Liver (tissue), 9 donors: ENCODE measurements around the gene VGLL4. TPM values are rescaled to one million over a fixed set of nuclear protein-coding genes. Genes with fewer than 3 reads are reported as not detected.

Source experiments
- DNase-seq: peaks from one replicate; pipeline ENCODE4 v3.0.0-alpha.2; 2017; ENCODE audit warnings: low spot score
- H3K27ac ChIP-seq, 2 donors: one replicate each; pipeline ENCODE4 v1.7.0; 2013; ENCODE audit warnings: inconsistent platforms in 2 of 2, low read length in 2 of 2, control low read depth in 1 of 2, low read depth in 1 of 2, mild to moderate bottlenecking in 1 of 2
- H3K27me3 ChIP-seq, 4 donors: one replicate each; pipeline versions ENCODE4 v1.6.1 to v1.7.0; 2013; ENCODE audit warnings: low read length in 3 of 4, inconsistent platforms in 1 of 4, mild to moderate bottlenecking in 1 of 4, moderate library complexity in 1 of 4; ENCODE audit not compliant: control insufficient read depth in 4 of 4, insufficient read depth in 4 of 4
- H3K36me3 ChIP-seq, 4 donors: one replicate each; pipeline versions ENCODE4 v1.6.1 to v1.7.0; 2013; ENCODE audit warnings: low read length in 3 of 4, mild to moderate bottlenecking in 3 of 4, low read depth in 1 of 4, moderate library complexity in 1 of 4; ENCODE audit not compliant: control insufficient read depth in 4 of 4, insufficient read depth in 3 of 4
- H3K4me1 ChIP-seq, 4 donors: one replicate each; pipeline versions ENCODE4 v1.6.1 to v1.7.0; 2013; ENCODE audit warnings: low read length in 3 of 4, mild to moderate bottlenecking in 3 of 4, moderate library complexity in 1 of 4; ENCODE audit not compliant: control insufficient read depth in 4 of 4, insufficient read depth in 4 of 4
- H3K4me3 ChIP-seq, 3 donors: one replicate each; pipeline versions ENCODE4 v1.6.1 to v1.7.0; 2013; ENCODE audit warnings: low read length in 3 of 3, control low read depth in 1 of 3, low read depth in 1 of 3, mild to moderate bottlenecking in 1 of 3
- H3K9ac ChIP-seq, 2 donors: one replicate each; pipeline ENCODE4 v1.7.0; 2013; ENCODE audit warnings: low read length in 2 of 2, mild to moderate bottlenecking in 2 of 2, moderate library complexity in 2 of 2, control low read depth in 1 of 2, low read depth in 1 of 2
- H3K9me3 ChIP-seq, 4 donors: one replicate each; pipeline versions ENCODE4 v1.6.1 to v1.7.0; 2013; ENCODE audit warnings: low read length in 3 of 4; ENCODE audit not compliant: control insufficient read depth in 4 of 4
- FOXA1 ChIP-seq: IDR thresholded peaks from 2 replicates; pipeline ENCODE4 v1.6.1; 2016; ENCODE audit warnings: antibody characterized with exemption
- FOXA2 ChIP-seq: IDR thresholded peaks from 2 replicates; pipeline ENCODE4 v1.6.1; 2016; ENCODE audit warnings: antibody characterized with exemption
- GABPA ChIP-seq, 2 donors: IDR thresholded peaks in 1 of 2; conservative IDR thresholded peaks in 1 of 2; 2 replicates each; pipeline ENCODE4 v1.6.1; 2016; ENCODE audit warnings: antibody characterized with exemption in 2 of 2, mild to moderate bottlenecking in 1 of 2, moderate library complexity in 1 of 2
- HNF4A ChIP-seq, 2 donors: conservative IDR thresholded peaks; 2 replicates each; pipeline ENCODE4 v1.6.1; 2016; ENCODE audit warnings: antibody characterized with exemption in 2 of 2, mild to moderate bottlenecking in 2 of 2
- HNF4G ChIP-seq: IDR thresholded peaks from 2 replicates; pipeline ENCODE4 v1.6.1; 2016; ENCODE audit warnings: antibody characterized with exemption
- JUND ChIP-seq, 2 donors: IDR thresholded peaks; 2 replicates each; pipeline ENCODE4 v1.6.1; 2016; ENCODE audit warnings: antibody characterized with exemption in 2 of 2
- MAX ChIP-seq: IDR thresholded peaks from 2 replicates; pipeline ENCODE4 v1.6.1; 2016; ENCODE audit warnings: antibody characterized with exemption
- NR2F2 ChIP-seq: IDR thresholded peaks from 2 replicates; pipeline ENCODE4 v1.6.1; 2016; ENCODE audit warnings: antibody characterized with exemption
- RAD21 ChIP-seq, 2 donors: IDR thresholded peaks; 2 replicates each; pipeline ENCODE4 v1.6.1; 2016; ENCODE audit warnings: antibody characterized with exemption in 2 of 2, mild to moderate bottlenecking in 2 of 2
- SP1 ChIP-seq: IDR thresholded peaks from 2 replicates; pipeline ENCODE4 v1.6.1; 2018; ENCODE audit warnings: antibody characterized with exemption, mild to moderate bottlenecking
- TAF1 ChIP-seq: conservative IDR thresholded peaks from 2 replicates; pipeline ENCODE4 v1.6.1; 2016; ENCODE audit warnings: antibody characterized with exemption, mild to moderate bottlenecking
- YY1 ChIP-seq: IDR thresholded peaks from 2 replicates; pipeline ENCODE4 v1.6.1; 2016; ENCODE audit warnings: antibody characterized with exemption, mild to moderate bottlenecking
- WGBS: extraction: QIAGEN DNeasy Blood & Tissue Kit; methylation state at CpG from one replicate; pipeline ENCODE4 v1.1.7; 2013; 5-methylcytosine and 5-hydroxymethylcytosine counted together
- polyA plus RNA-seq, 2 donors: library from polyadenylated mRNA; stranded (reverse) in 1 of 2; unstranded in 1 of 2; fragments of 200-250 nt in 1 of 2; fragments of >200 nt in 1 of 2; fragmentation: Nextera tagmentation in 1 of 2; extraction: Ambion mirVana in 1 of 2; gene quantifications; one replicate each; pipeline versions ENCODE4 v1.2.1 to v1.2.3, GENCODE V29; 2013 to 2015
- total RNA-seq, 2 donors: library from RNA; depleted of rRNA; stranded (reverse); fragments of >200 nt; gene quantifications; one replicate each; pipeline ENCODE4 v1.2.3, GENCODE V29; 2014
- TF ChIP-seq, protein P1 (sequence below): IDR thresholded peaks from 2 replicates; pipeline ENCODE4 v1.6.1; 2016; ENCODE audit warnings: antibody characterized with exemption
- TF ChIP-seq, protein P2 (sequence below): fragments of 150-350 bp; IDR thresholded peaks from 2 replicates; pipeline ENCODE4 v1.5.1; 2017; ENCODE audit warnings: improper control_type of control experiment, low read depth, low read length; ENCODE audit not compliant: missing input control
- TF ChIP-seq, protein P3 (sequence below): IDR thresholded peaks from 2 replicates; pipeline ENCODE4 v1.6.1; 2016; ENCODE audit warnings: antibody characterized with exemption
- donor health status: healthy.
- donor health status: healthy.
- donor health status: healthy.
- donor health status: healthy.
- donor health status: healthy.

VGLL4 gene
- total and polyA plus RNA-seq, 4 donors: 7.2 to 27.9 (median 13.0) TPM

DNA sequence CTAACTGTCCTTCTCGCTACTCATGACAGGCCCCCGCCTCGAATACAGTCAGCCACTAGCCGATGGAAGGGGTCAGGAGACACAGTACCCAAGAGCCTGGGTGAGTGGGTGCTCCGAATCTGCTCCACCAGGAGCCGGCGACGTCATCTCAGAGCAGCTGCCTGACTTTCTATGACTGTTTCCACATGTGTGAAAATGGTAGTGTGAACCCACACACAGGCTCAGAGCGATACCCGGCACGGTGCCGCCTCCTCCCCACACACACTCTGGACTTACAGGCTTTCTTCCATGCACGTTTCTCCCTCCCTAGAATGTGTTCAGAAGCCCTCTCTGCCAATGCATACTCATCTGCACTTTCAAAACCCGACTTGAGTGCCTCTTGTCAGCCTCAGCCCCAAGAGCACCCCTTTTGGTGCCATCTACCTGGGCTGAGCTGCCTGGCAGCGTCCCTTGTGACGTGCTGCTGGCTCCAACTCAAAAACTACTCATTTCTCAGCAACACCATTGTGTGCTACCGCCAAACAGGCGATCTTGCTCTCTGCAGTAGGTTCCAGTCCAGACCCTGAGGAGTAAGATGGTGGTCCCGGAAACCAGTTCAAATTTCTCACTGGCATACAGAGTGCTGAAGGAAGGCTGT, 29.7 kb downstream of the VGLL4 start:
- no peak overlapping the region for H3K4me3 ChIP-seq
- no peak for DNase-seq
- no peaks in the 10 kb centered on the region for H3K9me3 ChIP-seq
- H3K27ac ChIP-seq: no peak overlapping the region
- H3K4me1 ChIP-seq: no peaks in the 10 kb centered on the region
- H3K9ac ChIP-seq: no peak overlapping the region
- no peak for TF ChIP-seq HNF4A (conservative IDR thresholded peaks at IDR 0.05)
- no peak for TF ChIP-seq YY1
- no peak for TF ChIP-seq NR2F2
- TF ChIP-seq JUND (IDR thresholded peaks at IDR 0.05): no peak
- no peak for TF ChIP-seq HNF4G
- 96% methylated on average over 19 of the region's 19 CpGs for whole genome bisulfite sequencing
- no peaks in the 10 kb centered on the region for H3K27me3 ChIP-seq
- no peaks in the 10 kb centered on the region for H3K36me3 ChIP-seq

DNA sequence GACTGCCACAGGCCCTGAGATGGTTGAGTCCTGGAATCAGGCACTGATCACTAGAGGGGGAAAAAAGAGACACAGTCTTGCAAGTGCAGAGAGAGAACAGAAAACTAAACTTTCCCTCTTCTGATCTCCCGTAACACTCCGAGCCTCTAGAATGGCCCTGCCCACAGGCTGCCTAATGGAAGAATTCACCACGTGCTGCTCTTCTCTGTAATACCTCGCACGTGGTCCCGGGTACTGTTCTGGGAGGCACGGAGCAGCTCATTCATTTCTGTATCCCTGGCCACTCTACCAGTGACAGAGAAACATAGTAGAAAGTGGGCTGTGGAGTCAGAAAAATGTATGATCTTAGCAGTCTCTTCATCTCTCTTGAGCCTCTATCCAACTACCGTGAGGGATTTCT, 30.4 kb downstream of the VGLL4 start:
- H3K36me3 ChIP-seq: no peaks in the 10 kb centered on the region
- H3K4me1 ChIP-seq: no peaks in the 10 kb centered on the region
- no peak overlapping the region for H3K9ac ChIP-seq
- H3K27ac ChIP-seq: no peak overlapping the region
- H3K9me3 ChIP-seq: no peaks in the 10 kb centered on the region
- no peak for TF ChIP-seq MAX
- no peak for TF ChIP-seq JUND (IDR thresholded peaks at IDR 0.05)
- TF ChIP-seq FOXA2: no peak
- TF ChIP-seq YY1: no peak
- no peaks in the 10 kb centered on the region for H3K27me3 ChIP-seq
- DNase-seq: no peak
- WGBS: 92% methylated on average over 8 of the region's 8 CpGs
- H3K4me3 ChIP-seq: no peak overlapping the region

GRCh38 chr3:11612515-11613188, 31.1 kb downstream of the VGLL4 start:
- Histone ChIP-seq H3K4me3 (no peak overlapping the region), H3K27me3 (no peaks in the 10 kb centered on the region), H3K9me3 (no peaks in the 10 kb centered on the region), H3K4me1 (no peaks in the 10 kb centered on the region), H3K27ac (no peak overlapping the region), H3K9ac (no peak overlapping the region), H3K36me3 (no peaks in the 10 kb centered on the region)
- TF ChIP-seq FOXA1 (no peak), YY1 (no peak), RAD21 (IDR thresholded peaks at IDR 0.05) (no peak)
- TF ChIP-seq, protein P1, sequence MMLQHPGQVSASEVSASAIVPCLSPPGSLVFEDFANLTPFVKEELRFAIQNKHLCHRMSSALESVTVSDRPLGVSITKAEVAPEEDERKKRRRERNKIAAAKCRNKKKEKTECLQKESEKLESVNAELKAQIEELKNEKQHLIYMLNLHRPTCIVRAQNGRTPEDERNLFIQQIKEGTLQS: no peak
- 91% methylated on average over 9 of the region's 9 CpGs for WGBS
- no peak for DNase-seq

DNA sequence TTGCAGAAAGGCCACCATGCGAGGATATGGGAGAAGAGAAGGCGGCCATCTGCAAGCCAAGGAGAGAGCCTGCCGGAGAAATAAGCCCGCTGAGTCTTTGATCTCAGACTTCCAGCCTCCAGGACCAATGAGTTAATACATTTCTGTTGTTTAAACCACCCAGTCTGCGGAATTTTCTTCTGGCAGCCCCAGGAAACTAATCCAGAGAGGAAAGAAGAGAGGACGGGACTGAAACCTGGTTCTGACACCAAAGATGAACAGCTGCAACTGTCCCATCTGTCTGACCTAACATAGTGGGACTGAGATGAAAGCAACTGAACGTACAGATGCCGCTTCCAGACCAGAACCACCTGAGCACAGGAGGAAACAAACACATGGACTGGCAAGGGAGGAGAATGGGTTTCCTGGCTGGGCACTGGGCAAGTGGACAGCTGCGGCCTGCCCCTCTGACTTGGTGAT, 32.3 kb downstream of the VGLL4 start:
- Histone ChIP-seq H3K4me3 (no peak overlapping the region), H3K27ac (no peak overlapping the region), H3K4me1 (no peaks in the 10 kb centered on the region), H3K36me3 (peaks cover 0 to under 1% (median 0%) of the 10 kb centered on the region in 4 donors), H3K9ac (no peak overlapping the region), H3K9me3 (no peaks in the 10 kb centered on the region), H3K27me3 (no peaks in the 10 kb centered on the region)
- no peak for DNase-seq
- 96% methylated on average over 9 of the region's 9 CpGs for WGBS
- TF ChIP-seq FOXA2 (no peak), TAF1 (no peak), YY1 (no peak), HNF4G (no peak), GABPA (IDR thresholded peaks at IDR 0.05 in 1 of 2, conservative IDR thresholded peaks at IDR 0.05 in 1 of 2) (no peak), FOXA1 (no peak), MAX (no peak), SP1 (no peak)
- TF ChIP-seq, protein P2, sequence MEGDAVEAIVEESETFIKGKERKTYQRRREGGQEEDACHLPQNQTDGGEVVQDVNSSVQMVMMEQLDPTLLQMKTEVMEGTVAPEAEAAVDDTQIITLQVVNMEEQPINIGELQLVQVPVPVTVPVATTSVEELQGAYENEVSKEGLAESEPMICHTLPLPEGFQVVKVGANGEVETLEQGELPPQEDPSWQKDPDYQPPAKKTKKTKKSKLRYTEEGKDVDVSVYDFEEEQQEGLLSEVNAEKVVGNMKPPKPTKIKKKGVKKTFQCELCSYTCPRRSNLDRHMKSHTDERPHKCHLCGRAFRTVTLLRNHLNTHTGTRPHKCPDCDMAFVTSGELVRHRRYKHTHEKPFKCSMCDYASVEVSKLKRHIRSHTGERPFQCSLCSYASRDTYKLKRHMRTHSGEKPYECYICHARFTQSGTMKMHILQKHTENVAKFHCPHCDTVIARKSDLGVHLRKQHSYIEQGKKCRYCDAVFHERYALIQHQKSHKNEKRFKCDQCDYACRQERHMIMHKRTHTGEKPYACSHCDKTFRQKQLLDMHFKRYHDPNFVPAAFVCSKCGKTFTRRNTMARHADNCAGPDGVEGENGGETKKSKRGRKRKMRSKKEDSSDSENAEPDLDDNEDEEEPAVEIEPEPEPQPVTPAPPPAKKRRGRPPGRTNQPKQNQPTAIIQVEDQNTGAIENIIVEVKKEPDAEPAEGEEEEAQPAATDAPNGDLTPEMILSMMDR: no peak
- TF ChIP-seq, protein P1: no peak
- TF ChIP-seq, protein P3, sequence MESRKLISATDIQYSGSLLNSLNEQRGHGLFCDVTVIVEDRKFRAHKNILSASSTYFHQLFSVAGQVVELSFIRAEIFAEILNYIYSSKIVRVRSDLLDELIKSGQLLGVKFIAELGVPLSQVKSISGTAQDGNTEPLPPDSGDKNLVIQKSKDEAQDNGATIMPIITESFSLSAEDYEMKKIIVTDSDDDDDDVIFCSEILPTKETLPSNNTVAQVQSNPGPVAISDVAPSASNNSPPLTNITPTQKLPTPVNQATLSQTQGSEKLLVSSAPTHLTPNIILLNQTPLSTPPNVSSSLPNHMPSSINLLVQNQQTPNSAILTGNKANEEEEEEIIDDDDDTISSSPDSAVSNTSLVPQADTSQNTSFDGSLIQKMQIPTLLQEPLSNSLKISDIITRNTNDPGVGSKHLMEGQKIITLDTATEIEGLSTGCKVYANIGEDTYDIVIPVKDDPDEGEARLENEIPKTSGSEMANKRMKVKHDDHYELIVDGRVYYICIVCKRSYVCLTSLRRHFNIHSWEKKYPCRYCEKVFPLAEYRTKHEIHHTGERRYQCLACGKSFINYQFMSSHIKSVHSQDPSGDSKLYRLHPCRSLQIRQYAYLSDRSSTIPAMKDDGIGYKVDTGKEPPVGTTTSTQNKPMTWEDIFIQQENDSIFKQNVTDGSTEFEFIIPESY: no peak
